Ascending aorta (tissue), 2 donors: ENCODE data around the gene NRXN2. TPM values are rescaled to one million over a fixed set of nuclear protein-coding genes. Genes with fewer than 3 reads are reported as not detected.

Source experiments
- DNase-seq, 2 donors: peaks; one replicate each; pipeline ENCODE4 v3.0.0-alpha.2; 2019; ENCODE audit warnings: low spot score in 2 of 2
- H3K27ac ChIP-seq, 2 donors: fragments of 200-600 bp; sonication (generic); one replicate each; pipeline ENCODE4 v1.5.1; 2016 to 2017; ENCODE audit warnings: mild to moderate bottlenecking in 1 of 2
- H3K27me3 ChIP-seq: fragments of 200-600 bp; sonication (generic); one replicate; pipeline ENCODE4 v1.5.1; 2017
- H3K36me3 ChIP-seq, 2 donors: fragments of 200-600 bp; sonication (generic); one replicate each; pipeline ENCODE4 v1.5.1; 2016
- H3K4me1 ChIP-seq, 2 donors: fragments of 200-600 bp; sonication (generic); one replicate each; pipeline ENCODE4 v1.5.1; 2016 to 2017; ENCODE audit warnings: mild to moderate bottlenecking in 1 of 2
- H3K4me3 ChIP-seq, 2 donors: fragments of 200-600 bp; sonication (generic); one replicate each; pipeline ENCODE4 v1.5.1; 2016 to 2017; ENCODE audit warnings: mild to moderate bottlenecking in 1 of 2
- H3K9me3 ChIP-seq, 2 donors: fragments of 200-600 bp; sonication (generic); one replicate each; pipeline ENCODE4 v1.5.1; 2016
- CTCF ChIP-seq, 3 experiments: fragments of 200-600 bp in 2 of 3; fragments of 450-650 bp in 1 of 3; sonication (generic) in 2 of 3; IDR thresholded peaks; one replicate each; pipeline ENCODE4 v1.5.1; 2016 to 2019; ENCODE audit warnings: antibody characterized with exemption in 3 of 3, mild to moderate bottlenecking in 1 of 3, moderate library complexity in 1 of 3
- intact Hi-C: fragments of 100-400 bp; cut with DNase I; formaldehyde crosslinking; loops from one replicate; pipeline ENCODE4 v1.15.1; 2023
- total RNA-seq: library from RNA; depleted of rRNA; stranded (reverse); fragments of >200 nt; gene quantifications from one replicate; pipeline ENCODE4 v1.1.0, GENCODE V29; 2016

Gene NRXN2
- total RNA-seq, 1 donor from 2014 or later: 26.0 TPM

GRCh38 chr11:64593156-64594105 lies 129.6 kb downstream of the NRXN2 start:
- Histone ChIP-seq H3K9me3 (peaks cover 0 to 7% of the 10 kb centered on the region in 2 donors), H3K4me1 (no peaks in the 10 kb centered on the region), H3K27ac (no peak overlapping the region), H3K36me3 (no peaks in the 10 kb centered on the region), H3K4me3 (no peak overlapping the region), H3K27me3 (no peaks in the 10 kb centered on the region)
- intact Hi-C loops: no loop called here
- DNase-seq: no peak
- no peak for TF ChIP-seq CTCF (IDR thresholded peaks at IDR 0.05)

- intact Hi-C loops: no loop called here
- H3K4me3 ChIP-seq: no peak overlapping the region
- no peak for DNase-seq
- peaks cover 0 to 7% of the 10 kb centered on the region in 2 donors for H3K9me3 ChIP-seq
- H3K36me3 ChIP-seq: no peaks in the 10 kb centered on the region
- TF ChIP-seq CTCF (IDR thresholded peaks at IDR 0.05): no peak
- no peaks in the 10 kb centered on the region for H3K27me3 ChIP-seq
- no peak overlapping the region for H3K27ac ChIP-seq
- no peaks in the 10 kb centered on the region for H3K4me1 ChIP-seq
Measured at GRCh38 chr11:64592656-64593055, 130.3 kb downstream of the NRXN2 start.

- TF ChIP-seq CTCF (IDR thresholded peaks at IDR 0.05): no peak
- intact Hi-C loops: no loop called here
- Histone ChIP-seq H3K4me3 (no peak overlapping the region), H3K27ac (no peak overlapping the region), H3K4me1 (no peaks in the 10 kb centered on the region), H3K27me3 (no peaks in the 10 kb centered on the region), H3K36me3 (no peaks in the 10 kb centered on the region), H3K9me3 (peaks cover 0 to 7% of the 10 kb centered on the region in 2 donors)
- DNase-seq: no peak
Measured at GRCh38 chr11:64592234-64592615, 130.8 kb downstream of the NRXN2 start.

- TF ChIP-seq CTCF (IDR thresholded peaks at IDR 0.05): no peak
- Histone ChIP-seq H3K9me3 (peaks cover 0 to 7% of the 10 kb centered on the region in 2 donors), H3K4me1 (no peaks in the 10 kb centered on the region), H3K4me3 (no peak overlapping the region), H3K27me3 (no peaks in the 10 kb centered on the region), H3K27ac (no peak overlapping the region), H3K36me3 (no peaks in the 10 kb centered on the region)
- no peak for DNase-seq
- intact Hi-C loops: no loop called here
Measured at GRCh38 chr11:64591257-64592233, 131.5 kb downstream of the NRXN2 start.

GRCh38 chr11:64590763-64591221 lies 132.2 kb downstream of the NRXN2 start, which contains the start of gene SLC22A12:
SLC22A12 (plus strand) TSS chr11:64591220; CDS start chr11:64591557, 337 bp downstream.
- Histone ChIP-seq H3K27ac (no peak within 1 kb of the TSS), H3K4me1 (no peaks in the 10 kb centered on the region), H3K4me3 (no peak within 1 kb of the TSS), H3K27me3 (no peaks in the 10 kb centered on the region), H3K9me3 (peaks cover 0 to 7% of the 10 kb centered on the region in 2 donors), H3K36me3 (no peaks in the 10 kb centered on the region)
- TF ChIP-seq CTCF (IDR thresholded peaks at IDR 0.05): no peak
- no peak for DNase-seq
- intact Hi-C loops: no loop called here
